ENCODE results near the gene GARIN3. TPM values are rescaled to one million over a fixed set of nuclear protein-coding genes. Genes with fewer than 3 reads are reported as not detected.

GARIN3 gene
- total RNA-seq (2022; extraction: Qiagen RNA extraction; ENCODE audit: low read depth) = not detected in 5 replicates

GRCh38 chr5:157166214-157167213, at the start of gene GARIN3:
Gene GARIN3 (minus strand): TSS chr5:157166264. CDS start chr5:157166168, 96 bp downstream.

GRCh38 chr5:157180374-157181264, 14.6 kb upstream of the GARIN3 start, which contains the start of gene ITK:
Gene ITK (plus strand): TSS chr5:157180840. CDS start chr5:157180978, 138 bp downstream.

GRCh38 chr5:157142317-157143126, 23.5 kb downstream of the GARIN3 start, which contains the start of gene MED7:
Gene MED7 (minus strand): TSS chr5:157142865. CDS start chr5:157139431, 3,434 bp downstream.

Other genes starting within 250 kb of the GARIN3 start
- 0.48 to 1.3 TPM (median 0.90 TPM) in 5 replicates for gene TIMD4, start 203.0 kb downstream of the GARIN3 start, total RNA-seq (2022; extraction: Qiagen RNA extraction; ENCODE audit: low read depth)
- gene HAVCR1, start 107.1 kb downstream of the GARIN3 start, total RNA-seq (2022; extraction: Qiagen RNA extraction; ENCODE audit: low read depth) = 22.0 to 42.6 TPM (median 35.7 TPM) in 5 replicates
- gene HAVCR2, start 57.2 kb downstream of the GARIN3 start, total RNA-seq (2022; extraction: Qiagen RNA extraction; ENCODE audit: low read depth) = 0.22 to 0.39 TPM (median 0.30 TPM) in 5 replicates
- gene MED7, start 23.4 kb downstream of the GARIN3 start, total RNA-seq (2022; extraction: Qiagen RNA extraction; ENCODE audit: low read depth) = 12.6 to 22.4 TPM (median 17.7 TPM) in 5 replicates
- 0.03 to 0.41 TPM (median 0.08 TPM) in 5 replicates for gene ITK, start 14.6 kb upstream of the GARIN3 start, total RNA-seq (2022; extraction: Qiagen RNA extraction; ENCODE audit: low read depth)
- 16.5 to 22.6 TPM (median 21.3 TPM) in 5 replicates for gene CYFIP2, start 99.9 kb upstream of the GARIN3 start, total RNA-seq (2022; extraction: Qiagen RNA extraction; ENCODE audit: low read depth)

Data from A549 treated with GW870086 at 1 μM for 4 hours (cell line).